ENCODE measurements around the gene PDPR.
"Not testable (repeated sequence)": the region's sequence is repeated elsewhere in the genome, so short reads cannot be mapped to it uniquely, and the experiment has no call there.

GRCh38 chr16:70120398-70120797 is 6.3 kb downstream of the PDPR start:
- not testable (repeated sequence) for TF ChIP-seq CTCF (IDR thresholded peaks at IDR 0.05; ENCODE audit: extremely low read depth in 1 of 2, insufficient read depth in 1 of 2, low read depth in 1 of 2, low read length in 2 of 2); POLR2A (IDR thresholded peaks at IDR 0.05; ENCODE audit: low read depth, low read length); POLR2AphosphoS5 (IDR thresholded peaks at IDR 0.05; ENCODE audit: insufficient read depth, low read depth, low read length); EZH2 (IDR thresholded peaks at IDR 0.05; ENCODE audit: borderline replicate concordance, low read depth, low read length, severe bottlenecking); GATA2 (IDR thresholded peaks at IDR 0.05; ENCODE audit: insufficient read depth, insufficient read length, low read depth, low read length); MYC (IDR thresholded peaks at IDR 0.05; ENCODE audit: low read depth, low read length); JUN (IDR thresholded peaks at IDR 0.05; ENCODE audit: borderline replicate concordance, insufficient read depth, insufficient read length, low read depth); MAX (IDR thresholded peaks at IDR 0.05; ENCODE audit: insufficient read depth, insufficient read length); FOS (IDR thresholded peaks at IDR 0.05; ENCODE audit: borderline replicate concordance, insufficient read depth, low read length)
